Measurements from ENCODE around the gene MSI2. TPM values are rescaled to one million over a fixed set of nuclear protein-coding genes. Genes with fewer than 3 reads are reported as not detected.
A peak's percentile ranks its signal among the peaks of the same experiment; 100 is the strongest.

The MSI2 gene
- total RNA-seq, 4 donors from 2014 or later, result 15.9 to 22.9 (median 17.0) TPM

GRCh38 chr17:57257895-57258851, 1.9 kb downstream of the MSI2 start:
- intact Hi-C loops (cut with DNase I), result no loop called here
- 8% methylated on average over 17 to 19 of the region's 20 CpGs for WGBS, 2 donors
- Histone ChIP-seq H3K9me3 (no peaks in the 10 kb centered on the region), H3K36me3 (peaks cover 0 to 25% (median 9%) of the 10 kb centered on the region in 3 donors), H3K4me1 (peaks cover 7 to 39% (median 10%) of the 10 kb centered on the region in 3 donors), H3K27me3 (no peaks in the 10 kb centered on the region), H3K27ac (peak overlapping the region in 3 of 4 donors; percentile 21 to 92 (median 88)), H3K4me3 (peak overlapping the region; percentile 60 to 98 (median 95))
- no peak for DNase-seq
- TF ChIP-seq CTCF (IDR thresholded peaks at IDR 0.05), result no peak
- no peak for TF ChIP-seq POLR2A (IDR thresholded peaks at IDR 0.05)

- intact Hi-C loops (cut with DNase I), result no loop called here
These were observed 3.0 kb downstream of the MSI2 start for GRCh38 chr17:57259306-57259705.

GRCh38 chr17:57259817-57260216, 3.5 kb downstream of the MSI2 start:
- no peak for DNase-seq
- intact Hi-C loops (cut with DNase I), result loop anchor here (10.0 kb wide), 1 partner anchor 175 kb away; no protein-coding TSS in a partner anchor
- H3K36me3 ChIP-seq, result peaks cover 0 to 41% (median 9%) of the 10 kb centered on the region in 3 donors
- H3K27me3 ChIP-seq, result no peaks in the 10 kb centered on the region
- no peak overlapping the region for H3K27ac ChIP-seq
- 63 to 70% methylated on average over 4 of the region's 4 CpGs for WGBS, 2 donors
- peaks cover 7 to 39% (median 10%) of the 10 kb centered on the region in 3 donors for H3K4me1 ChIP-seq
- no peaks in the 10 kb centered on the region for H3K9me3 ChIP-seq
- TF ChIP-seq CTCF (IDR thresholded peaks at IDR 0.05), result no peak
- TF ChIP-seq POLR2A (IDR thresholded peaks at IDR 0.05), result no peak
- no peak overlapping the region for H3K4me3 ChIP-seq

More at GRCh38 chr17:57259306-57259705, 3.0 kb downstream of the MSI2 start:
- Histone ChIP-seq H3K27ac (no peak overlapping the region), H3K4me3 (peak overlapping the region in 2 of 4 donors; percentile 97 to 98), H3K36me3 (peaks cover 0 to 36% (median 9%) of the 10 kb centered on the region in 3 donors), H3K27me3 (no peaks in the 10 kb centered on the region), H3K9me3 (no peaks in the 10 kb centered on the region), H3K4me1 (peaks cover 7 to 39% (median 10%) of the 10 kb centered on the region in 3 donors)
- WGBS, 2 donors, result 43 to 64% methylated on average over 3 of the region's 3 CpGs
- DNase-seq, result no peak
- TF ChIP-seq POLR2A (IDR thresholded peaks at IDR 0.05) (no peak), CTCF (IDR thresholded peaks at IDR 0.05) (no peak)

- TF ChIP-seq POLR2A (IDR thresholded peaks at IDR 0.05) (no peak), CTCF (IDR thresholded peaks at IDR 0.05) (no peak)
- intact Hi-C loops (cut with DNase I), result loop anchor here (10.0 kb wide), 1 partner anchor 174 kb away; no protein-coding TSS in a partner anchor
- no peak overlapping the region for H3K27ac ChIP-seq
- WGBS, 2 donors, result 86 to 89% methylated on average over 7 of the region's 7 CpGs
- DNase-seq, result no peak
- H3K36me3 ChIP-seq, result peaks cover 0 to 48% (median 9%) of the 10 kb centered on the region in 3 donors
- H3K4me1 ChIP-seq, result peaks cover 7 to 34% (median 10%) of the 10 kb centered on the region in 3 donors
- no peak overlapping the region for H3K4me3 ChIP-seq
- no peaks in the 10 kb centered on the region for H3K27me3 ChIP-seq
- H3K9me3 ChIP-seq, result no peaks in the 10 kb centered on the region
These were observed 4.2 kb downstream of the MSI2 start for GRCh38 chr17:57260325-57261083.
